SK-N-SH treated with all-trans-retinoic acid at 6 μM for 48 hours (cell line): ENCODE measurements around the gene LAX1.
A peak's percentile ranks its signal among the peaks of the same experiment; 100 is the strongest.

Experiments
- ATAC-seq: fragments of 200-7000 bp; cut with Tn5 transposase; 3 replicates; pipeline ENCODE4 v1.9.1; 2020; ENCODE audit warnings: mild to moderate bottlenecking, moderate library complexity
- ARNTL ChIP-seq: fragments of 450-650 bp; formaldehyde crosslinking; IDR thresholded peaks from 2 replicates; pipeline ENCODE4 v1.5.0; 2020; ENCODE audit warnings: low read depth, mild to moderate bottlenecking, moderate library complexity, borderline replicate concordance
- BACH2 ChIP-seq: fragments of 250-450 bp; sonication (Bioruptor Pico); IDR thresholded peaks from 2 replicates; pipeline ENCODE4 v1.9.0; 2021; ENCODE audit warnings: mild to moderate bottlenecking, borderline replicate concordance
- CREB5 ChIP-seq: fragments of 250-450 bp; sonication (Bioruptor Pico); IDR thresholded peaks from 2 replicates; pipeline ENCODE4 v1.5.1; 2020; ENCODE audit warnings: low read depth, mild to moderate bottlenecking, moderate library complexity
- CSDC2 ChIP-seq: fragments of 250-450 bp; sonication (Bioruptor Pico); IDR thresholded peaks from 2 replicates; pipeline ENCODE4 v1.5.0; 2020; ENCODE audit warnings: mild to moderate bottlenecking, moderate library complexity
- ESRRG ChIP-seq: fragments of 250-450 bp; sonication (Bioruptor Pico); IDR thresholded peaks from 2 replicates; pipeline ENCODE4 v1.6.1; 2021; ENCODE audit warnings: mild to moderate bottlenecking
- GLIS3 ChIP-seq: fragments of 250-450 bp; sonication (Bioruptor Pico); IDR thresholded peaks from 2 replicates; pipeline ENCODE4 v1.5.0; 2020; ENCODE audit warnings: mild to moderate bottlenecking, moderate library complexity
- ISL1 ChIP-seq: fragments of 250-450 bp; sonication (Bioruptor Pico); IDR thresholded peaks from 2 replicates; pipeline ENCODE4 v2.1.2; 2022; ENCODE audit warnings: mild to moderate bottlenecking, moderate library complexity
- PATZ1 ChIP-seq: fragments of 250-450 bp; sonication (Bioruptor Pico); IDR thresholded peaks from 2 replicates; pipeline ENCODE4 v1.8.0; 2020; ENCODE audit warnings: mild to moderate bottlenecking, moderate library complexity, borderline replicate concordance
- RARB ChIP-seq: fragments of 250-450 bp; sonication (Bioruptor Pico); IDR thresholded peaks from 2 replicates; pipeline ENCODE4 v1.8.0; 2021; ENCODE audit warnings: mild to moderate bottlenecking, moderate library complexity
- SNAI2 ChIP-seq: fragments of 250-450 bp; sonication (Bioruptor Pico); IDR thresholded peaks from 2 replicates; pipeline ENCODE4 v1.5.0; 2020; ENCODE audit warnings: mild to moderate bottlenecking, moderate library complexity
- TCF4 ChIP-seq: fragments of 250-450 bp; sonication (Bioruptor Pico); IDR thresholded peaks from 2 replicates; pipeline ENCODE4 v1.8.0; 2021; ENCODE audit warnings: mild to moderate bottlenecking, moderate library complexity, borderline replicate concordance
- TOX ChIP-seq: fragments of 250-450 bp; sonication (Bioruptor Pico); IDR thresholded peaks from 2 replicates; pipeline ENCODE4 v1.8.0; 2021; ENCODE audit warnings: mild to moderate bottlenecking, moderate library complexity, borderline replicate concordance
- ZC3H10 ChIP-seq: fragments of 250-450 bp; sonication (Bioruptor Pico); IDR thresholded peaks from 2 replicates; pipeline ENCODE4 v1.5.1; 2021; ENCODE audit warnings: mild to moderate bottlenecking, moderate library complexity
- ZFP3 ChIP-seq: fragments of 250-450 bp; sonication (Bioruptor Pico); IDR thresholded peaks from 2 replicates; pipeline ENCODE4 v1.5.0; 2020; ENCODE audit warnings: mild to moderate bottlenecking, moderate library complexity
- ZNF565 ChIP-seq: fragments of 450-650 bp; formaldehyde crosslinking; conservative IDR thresholded peaks from 2 replicates; pipeline ENCODE4 v1.5.0; 2020; ENCODE audit warnings: low read depth, mild to moderate bottlenecking, moderate library complexity
- ZNF70 ChIP-seq: fragments of 450-650 bp; formaldehyde crosslinking; IDR thresholded peaks from 2 replicates; pipeline ENCODE4 v1.5.0; 2020; ENCODE audit warnings: mild to moderate bottlenecking, moderate library complexity
- ZNF8 ChIP-seq: fragments of 450-650 bp; formaldehyde crosslinking; IDR thresholded peaks from 2 replicates; pipeline ENCODE4 v1.5.0; 2020; ENCODE audit warnings: mild to moderate bottlenecking, moderate library complexity
- TF ChIP-seq, protein P1 (sequence below): fragments of 250-450 bp; sonication (Bioruptor Pico); IDR thresholded peaks from 2 replicates; pipeline ENCODE4 v1.5.0; 2020; ENCODE audit warnings: mild to moderate bottlenecking, moderate library complexity
- TF ChIP-seq, protein P2 (sequence below): fragments of 250-450 bp; sonication (Bioruptor Pico); IDR thresholded peaks from 2 replicates; pipeline ENCODE4 v1.8.0; 2021; ENCODE audit warnings: low read depth, mild to moderate bottlenecking, moderate library complexity, borderline replicate concordance
- TF ChIP-seq, protein P3 (sequence below): fragments of 250-450 bp; sonication (Bioruptor Pico); IDR thresholded peaks from 2 replicates; pipeline ENCODE4 v1.5.1; 2021; ENCODE audit warnings: mild to moderate bottlenecking, moderate library complexity

The LAX1 gene

DNA sequence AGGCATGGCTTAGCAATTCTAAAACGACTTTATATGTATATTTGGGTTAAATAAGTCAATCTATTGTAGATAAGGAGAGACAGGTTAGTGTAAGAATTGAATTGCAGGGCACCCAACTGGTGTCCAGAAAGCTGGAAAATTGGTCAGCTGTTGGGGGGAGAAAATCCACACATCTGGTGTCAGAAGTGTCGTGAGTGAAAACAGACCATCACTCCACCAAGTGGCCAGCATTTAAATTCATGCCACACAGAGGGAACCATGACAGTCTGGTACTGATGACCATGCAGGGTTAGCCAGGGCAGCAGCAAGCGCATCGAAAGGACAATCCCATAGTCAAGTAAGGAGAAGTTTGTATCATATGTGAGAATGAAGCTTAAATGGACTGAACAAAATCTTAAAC lies 11.7 kb downstream of the LAX1 start:
- peak; percentile 79 for ATAC-seq
- no peak for TF ChIP-seq ZNF565 (CRISPR knock-in tag)
- no peak for TF ChIP-seq SNAI2
- TF ChIP-seq ISL1 (CRISPR knock-in tag) = no peak
- TF ChIP-seq GLIS3 (CRISPR knock-in tag) = no peak
- no peak for TF ChIP-seq ESRRG
- TF ChIP-seq TOX (CRISPR knock-in tag) = no peak
- TF ChIP-seq, protein P1, sequence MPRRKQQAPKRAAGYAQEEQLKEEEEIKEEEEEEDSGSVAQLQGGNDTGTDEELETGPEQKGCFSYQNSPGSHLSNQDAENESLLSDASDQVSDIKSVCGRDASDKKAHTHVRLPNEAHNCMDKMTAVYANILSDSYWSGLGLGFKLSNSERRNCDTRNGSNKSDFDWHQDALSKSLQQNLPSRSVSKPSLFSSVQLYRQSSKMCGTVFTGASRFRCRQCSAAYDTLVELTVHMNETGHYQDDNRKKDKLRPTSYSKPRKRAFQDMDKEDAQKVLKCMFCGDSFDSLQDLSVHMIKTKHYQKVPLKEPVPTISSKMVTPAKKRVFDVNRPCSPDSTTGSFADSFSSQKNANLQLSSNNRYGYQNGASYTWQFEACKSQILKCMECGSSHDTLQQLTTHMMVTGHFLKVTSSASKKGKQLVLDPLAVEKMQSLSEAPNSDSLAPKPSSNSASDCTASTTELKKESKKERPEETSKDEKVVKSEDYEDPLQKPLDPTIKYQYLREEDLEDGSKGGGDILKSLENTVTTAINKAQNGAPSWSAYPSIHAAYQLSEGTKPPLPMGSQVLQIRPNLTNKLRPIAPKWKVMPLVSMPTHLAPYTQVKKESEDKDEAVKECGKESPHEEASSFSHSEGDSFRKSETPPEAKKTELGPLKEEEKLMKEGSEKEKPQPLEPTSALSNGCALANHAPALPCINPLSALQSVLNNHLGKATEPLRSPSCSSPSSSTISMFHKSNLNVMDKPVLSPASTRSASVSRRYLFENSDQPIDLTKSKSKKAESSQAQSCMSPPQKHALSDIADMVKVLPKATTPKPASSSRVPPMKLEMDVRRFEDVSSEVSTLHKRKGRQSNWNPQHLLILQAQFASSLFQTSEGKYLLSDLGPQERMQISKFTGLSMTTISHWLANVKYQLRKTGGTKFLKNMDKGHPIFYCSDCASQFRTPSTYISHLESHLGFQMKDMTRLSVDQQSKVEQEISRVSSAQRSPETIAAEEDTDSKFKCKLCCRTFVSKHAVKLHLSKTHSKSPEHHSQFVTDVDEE (CRISPR knock-in tag) = no peak
- no peak for TF ChIP-seq ZC3H10 (CRISPR knock-in tag)
- no peak for TF ChIP-seq CSDC2 (CRISPR knock-in tag)
- no peak for TF ChIP-seq ZNF8
- no peak for TF ChIP-seq BACH2 (CRISPR knock-in tag)
- TF ChIP-seq CREB5 = no peak

GRCh38 chr1:203777596-203777995 lies 12.6 kb downstream of the LAX1 start:
- ATAC-seq = no peak
- TF ChIP-seq PATZ1 (CRISPR knock-in tag) = no peak

DNA sequence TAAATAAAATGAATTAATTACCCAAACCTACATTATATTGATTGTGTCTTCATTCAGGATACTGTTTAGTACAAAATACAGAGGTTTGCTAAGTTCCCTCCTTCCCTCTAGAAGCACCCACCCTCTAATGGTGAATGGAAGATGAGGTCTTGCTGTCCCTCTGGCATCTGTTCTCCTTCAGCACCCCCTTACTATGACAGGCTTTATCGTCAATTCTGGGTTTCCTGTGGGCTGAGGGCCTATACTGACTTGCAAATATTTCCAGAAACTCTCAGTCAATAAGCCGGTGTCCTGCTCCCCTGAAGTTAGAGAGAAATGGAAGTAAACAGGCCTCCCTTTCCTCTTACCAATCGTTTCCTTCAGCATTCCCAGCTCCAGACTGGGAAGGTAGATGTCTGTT lies 13.2 kb downstream of the LAX1 start:
- TF ChIP-seq TCF4 (CRISPR knock-in tag) (no peak), RARB (CRISPR knock-in tag) (no peak), ZC3H10 (CRISPR knock-in tag) (no peak), ESRRG (no peak), SNAI2 (no peak), BACH2 (CRISPR knock-in tag) (no peak), ZNF70 (CRISPR knock-in tag) (no peak), ZFP3 (CRISPR knock-in tag) (no peak)
- TF ChIP-seq, protein P2, sequence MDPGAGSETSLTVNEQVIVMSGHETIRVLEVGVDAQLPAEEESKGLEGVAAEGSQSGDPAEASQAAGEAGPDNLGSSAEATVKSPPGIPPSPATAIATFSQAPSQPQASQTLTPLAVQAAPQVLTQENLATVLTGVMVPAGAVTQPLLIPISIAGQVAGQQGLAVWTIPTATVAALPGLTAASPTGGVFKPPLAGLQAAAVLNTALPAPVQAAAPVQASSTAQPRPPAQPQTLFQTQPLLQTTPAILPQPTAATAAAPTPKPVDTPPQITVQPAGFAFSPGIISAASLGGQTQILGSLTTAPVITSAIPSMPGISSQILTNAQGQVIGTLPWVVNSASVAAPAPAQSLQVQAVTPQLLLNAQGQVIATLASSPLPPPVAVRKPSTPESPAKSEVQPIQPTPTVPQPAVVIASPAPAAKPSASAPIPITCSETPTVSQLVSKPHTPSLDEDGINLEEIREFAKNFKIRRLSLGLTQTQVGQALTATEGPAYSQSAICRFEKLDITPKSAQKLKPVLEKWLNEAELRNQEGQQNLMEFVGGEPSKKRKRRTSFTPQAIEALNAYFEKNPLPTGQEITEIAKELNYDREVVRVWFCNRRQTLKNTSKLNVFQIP = no peak
- ATAC-seq = no peak

- no peak for ATAC-seq
- TF ChIP-seq ZNF70 (CRISPR knock-in tag) (no peak), BACH2 (CRISPR knock-in tag) (no peak), ARNTL (CRISPR knock-in tag) (no peak), CSDC2 (CRISPR knock-in tag) (no peak), ZC3H10 (CRISPR knock-in tag) (no peak)
- TF ChIP-seq, protein P3, sequence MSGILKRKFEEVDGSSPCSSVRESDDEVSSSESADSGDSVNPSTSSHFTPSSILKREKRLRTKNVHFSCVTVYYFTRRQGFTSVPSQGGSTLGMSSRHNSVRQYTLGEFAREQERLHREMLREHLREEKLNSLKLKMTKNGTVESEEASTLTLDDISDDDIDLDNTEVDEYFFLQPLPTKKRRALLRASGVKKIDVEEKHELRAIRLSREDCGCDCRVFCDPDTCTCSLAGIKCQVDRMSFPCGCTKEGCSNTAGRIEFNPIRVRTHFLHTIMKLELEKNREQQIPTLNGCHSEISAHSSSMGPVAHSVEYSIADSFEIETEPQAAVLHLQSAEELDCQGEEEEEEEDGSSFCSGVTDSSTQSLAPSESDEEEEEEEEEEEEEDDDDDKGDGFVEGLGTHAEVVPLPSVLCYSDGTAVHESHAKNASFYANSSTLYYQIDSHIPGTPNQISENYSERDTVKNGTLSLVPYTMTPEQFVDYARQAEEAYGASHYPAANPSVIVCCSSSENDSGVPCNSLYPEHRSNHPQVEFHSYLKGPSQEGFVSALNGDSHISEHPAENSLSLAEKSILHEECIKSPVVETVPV (CRISPR knock-in tag) = no peak
These were observed 13.8 kb downstream of the LAX1 start for GRCh38 chr1:203778789-203779188.
